Naive thymus-derived CD8-positive, alpha-beta T cell (primary cell): ENCODE data around the gene NFIB. TPM values are rescaled to one million over a fixed set of nuclear protein-coding genes. Genes with fewer than 3 reads are reported as not detected.

ENCODE experiments used
- ATAC-seq, 2 donors: fragments of 150-1000 bp; cut with Tn5 transposase in 1 of 2; sonication (Bioruptor Pico), chemical (Tn5 transposase) in 1 of 2; 1 replicate in 1 of 2; 2 replicates in 1 of 2; pipeline ENCODE4 v1.10.0; 2021; ENCODE audit warnings: mild to moderate bottlenecking in 2 of 2, moderate library complexity in 2 of 2
- POLR2A ChIA-PET: fragments of 350-600 bp; sonication (Branson Sonifier 250); formaldehyde crosslinking; loops from one replicate; lab custom pipeline; 2021; ENCODE audit warnings: antibody characterized with exemption; lab: Charles Lee
- DNase-seq, 10 donors: peaks; one replicate each; pipeline versions ENCODE4 v3.0.0 to v3.0.0-alpha.2; 2020 to 2022
- H3K27ac Mint-ChIP-seq, 10 donors: one replicate each; pipeline ENCODE4 v1.8.0; 2020 to 2022; ENCODE audit warnings: mild to moderate bottlenecking in 10 of 10, mixed read lengths in 10 of 10, moderate library complexity in 4 of 10, inconsistent platforms in 1 of 10
- H3K27me3 Mint-ChIP-seq, 5 donors: one replicate each; pipeline ENCODE4 v1.8.0; 2021 to 2022; ENCODE audit warnings: mixed read lengths in 5 of 5
- H3K36me3 Mint-ChIP-seq, 3 donors: one replicate each; pipeline ENCODE4 v1.8.0; 2020 to 2022; ENCODE audit warnings: mixed read lengths in 3 of 3, mild to moderate bottlenecking in 2 of 3, inconsistent platforms in 1 of 3
- H3K4me1 Mint-ChIP-seq, 4 donors: one replicate each; pipeline ENCODE4 v1.8.0; 2021 to 2022; ENCODE audit warnings: mixed read lengths in 4 of 4
- H3K4me3 Mint-ChIP-seq, 10 donors: one replicate each; pipeline ENCODE4 v1.8.0; 2020 to 2022; ENCODE audit warnings: mild to moderate bottlenecking in 10 of 10, mixed read lengths in 10 of 10, moderate library complexity in 6 of 10, inconsistent platforms in 1 of 10
- H3K9me3 Mint-ChIP-seq, 9 donors: one replicate each; pipeline ENCODE4 v1.8.0; 2020 to 2022; ENCODE audit warnings: mixed read lengths in 9 of 9, mild to moderate bottlenecking in 3 of 9, inconsistent platforms in 1 of 9, moderate library complexity in 1 of 9
- polyA plus RNA-seq, 3 donors: library from polyadenylated mRNA; unstranded; fragments of 300-500 nt; fragmentation: Illumina TruSeq; gene quantifications; one replicate each; pipeline ENCODE4 v1.2.3, GENCODE V29; 2021
- total RNA-seq, 8 experiments: library from RNA in 2 of 8; stranded (reverse) in 2 of 8; gene quantifications; one replicate each; pipeline ENCODE4 v1.2.3 and lab custom pipeline; 2021 to 2026

NFIB gene
- total RNA-seq (not detected), polyA plus RNA-seq (under 1 TPM in 1 of 3 donors, not detected in 2; 0.22 TPM), total RNA-seq (lab: John Stamatoyannopoulos, UW) (0 to 0.26 (median 0.03) reads per million in 6 experiments)

DNA sequence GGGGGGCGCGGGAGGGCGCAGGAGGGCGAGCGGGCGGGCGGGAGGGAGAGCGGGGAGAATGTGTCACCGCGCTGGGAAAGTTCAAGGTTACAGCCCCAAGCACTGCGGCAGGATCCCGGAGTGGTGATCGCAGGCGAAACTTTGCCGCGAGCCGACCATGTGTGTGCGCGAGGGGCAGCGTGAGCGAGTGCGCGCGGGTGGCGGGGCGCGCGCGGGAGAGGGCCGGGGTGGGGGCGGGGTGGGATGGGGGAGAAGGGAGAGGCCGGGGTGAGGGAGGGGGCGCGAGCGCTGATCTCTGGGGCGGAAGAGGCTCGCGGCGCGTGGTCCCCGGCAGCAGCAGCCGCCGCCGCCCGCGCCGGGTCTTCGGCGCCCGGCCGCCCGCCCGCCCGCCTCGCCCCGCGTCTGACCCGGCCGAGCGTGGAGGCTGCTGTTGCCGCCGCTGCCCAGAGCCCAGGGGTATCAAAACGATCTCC lies at the start of gene NFIB:
TSS of gene NFIB (minus strand) at position 191 of the 473 bp plus-strand sequence. CDS start 630 bp downstream, outside the sequence.
- peaks cover 8 to 23% (median 20%) of the 10 kb centered on the region in 4 donors for H3K4me1 Mint-ChIP-seq
- peaks cover 0 to 15% (median 0%) of the 10 kb centered on the region in 9 donors for H3K9me3 Mint-ChIP-seq
- DNase-seq (peak in 1 of 10 donors; percentile 4), ATAC-seq (peak; percentile 14 to 28)
- peaks cover 0 to 13% (median 2%) of the 10 kb centered on the region in 3 donors for H3K36me3 Mint-ChIP-seq
- POLR2A ChIA-PET, result no interaction called here
- H3K27ac Mint-ChIP-seq, result peak within 1 kb of the TSS in 2 of 10 donors; percentile 75 to 76
- H3K4me3 Mint-ChIP-seq, result peak within 1 kb of the TSS; percentile 67 to 89 (median 84)
- H3K27me3 Mint-ChIP-seq, result peaks cover 35 to 67% (median 53%) of the 10 kb centered on the region in 5 donors

DNA sequence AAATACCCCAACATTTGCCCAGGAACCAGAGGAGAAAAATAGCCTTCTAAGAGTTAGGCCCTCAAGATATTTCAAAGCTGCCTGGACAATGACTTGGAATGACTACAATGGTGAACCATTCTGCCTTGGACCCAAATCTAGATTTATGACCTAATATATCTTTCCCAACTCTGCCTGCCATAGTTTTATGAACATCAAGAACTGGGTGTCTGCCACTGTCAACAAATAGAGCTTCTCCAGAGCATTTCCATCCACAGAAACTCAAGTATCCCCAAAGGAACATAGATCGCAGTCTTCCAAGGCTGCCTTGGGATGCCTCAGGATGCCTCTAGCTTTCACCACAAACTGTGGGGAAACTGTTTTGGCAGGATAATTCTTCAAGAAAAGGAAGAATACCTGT lies 48.2 kb upstream of the NFIB start:
- POLR2A ChIA-PET, result no interaction called here
- H3K27me3 Mint-ChIP-seq, result peaks cover 4 to 21% (median 5%) of the 10 kb centered on the region in 5 donors
- no peak for ATAC-seq
- peaks cover 0 to 4% (median 0%) of the 10 kb centered on the region in 3 donors for H3K36me3 Mint-ChIP-seq
- H3K4me3 Mint-ChIP-seq, result no peak overlapping the region
- peaks cover 0 to 7% (median 2%) of the 10 kb centered on the region in 9 donors for H3K9me3 Mint-ChIP-seq
- H3K4me1 Mint-ChIP-seq, result no peaks in the 10 kb centered on the region
- no peak overlapping the region for H3K27ac Mint-ChIP-seq
- no peak for DNase-seq

DNA sequence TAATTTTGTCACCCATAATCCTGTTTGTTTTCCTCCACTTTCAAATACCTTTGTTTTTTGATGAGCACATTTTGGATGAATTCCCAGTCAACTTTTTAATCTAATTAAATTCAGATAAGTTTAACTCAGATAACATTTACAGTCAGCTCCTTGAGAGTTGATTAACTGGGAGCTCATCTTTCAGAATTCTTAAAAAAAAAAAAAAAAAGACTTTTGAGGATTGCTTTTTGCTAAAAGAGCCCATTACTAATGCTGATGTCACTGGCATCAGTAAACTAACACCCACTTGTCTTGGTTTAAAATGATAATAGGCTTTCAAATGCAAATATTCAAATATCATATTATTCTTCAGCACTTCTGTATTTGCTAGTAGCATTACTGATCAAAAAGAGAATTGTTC lies 47.1 kb upstream of the NFIB start:
- peaks cover 0 to 22% (median 4%) of the 10 kb centered on the region in 5 donors for H3K27me3 Mint-ChIP-seq
- H3K4me3 Mint-ChIP-seq, result no peak overlapping the region
- no peaks in the 10 kb centered on the region for H3K36me3 Mint-ChIP-seq
- no peak for ATAC-seq
- H3K4me1 Mint-ChIP-seq, result no peaks in the 10 kb centered on the region
- DNase-seq, result no peak
- POLR2A ChIA-PET, result no interaction called here
- H3K9me3 Mint-ChIP-seq, result no peaks in the 10 kb centered on the region
- H3K27ac Mint-ChIP-seq, result no peak overlapping the region

DNA sequence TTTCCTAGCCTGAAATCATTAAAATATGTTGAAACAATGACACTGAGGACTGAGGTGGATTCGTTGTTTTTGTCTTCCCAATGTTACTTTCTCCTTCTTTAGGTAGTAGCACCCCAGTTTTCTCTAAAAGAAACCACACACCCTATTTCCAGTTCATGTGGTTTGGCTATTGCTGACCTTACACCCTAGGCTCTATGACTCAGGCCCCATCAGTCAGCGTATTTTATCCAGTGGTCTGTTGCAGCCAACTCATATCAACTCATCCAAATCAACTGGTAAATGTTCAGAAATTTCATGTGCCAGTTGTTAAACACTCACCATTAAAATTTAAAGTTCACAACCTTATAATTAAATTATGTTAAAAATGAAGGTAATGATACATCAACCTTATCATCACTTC lies 44.6 kb upstream of the NFIB start:
- Mint-ChIP-seq H3K4me3 (no peak overlapping the region), H3K27ac (no peak overlapping the region), H3K36me3 (no peaks in the 10 kb centered on the region), H3K9me3 (no peaks in the 10 kb centered on the region), H3K27me3 (peaks cover 7 to 16% (median 13%) of the 10 kb centered on the region in 5 donors), H3K4me1 (peaks cover 0 to 4% (median 1%) of the 10 kb centered on the region in 4 donors)
- POLR2A ChIA-PET, result no interaction called here
- ATAC-seq (no peak), DNase-seq (no peak)

DNA sequence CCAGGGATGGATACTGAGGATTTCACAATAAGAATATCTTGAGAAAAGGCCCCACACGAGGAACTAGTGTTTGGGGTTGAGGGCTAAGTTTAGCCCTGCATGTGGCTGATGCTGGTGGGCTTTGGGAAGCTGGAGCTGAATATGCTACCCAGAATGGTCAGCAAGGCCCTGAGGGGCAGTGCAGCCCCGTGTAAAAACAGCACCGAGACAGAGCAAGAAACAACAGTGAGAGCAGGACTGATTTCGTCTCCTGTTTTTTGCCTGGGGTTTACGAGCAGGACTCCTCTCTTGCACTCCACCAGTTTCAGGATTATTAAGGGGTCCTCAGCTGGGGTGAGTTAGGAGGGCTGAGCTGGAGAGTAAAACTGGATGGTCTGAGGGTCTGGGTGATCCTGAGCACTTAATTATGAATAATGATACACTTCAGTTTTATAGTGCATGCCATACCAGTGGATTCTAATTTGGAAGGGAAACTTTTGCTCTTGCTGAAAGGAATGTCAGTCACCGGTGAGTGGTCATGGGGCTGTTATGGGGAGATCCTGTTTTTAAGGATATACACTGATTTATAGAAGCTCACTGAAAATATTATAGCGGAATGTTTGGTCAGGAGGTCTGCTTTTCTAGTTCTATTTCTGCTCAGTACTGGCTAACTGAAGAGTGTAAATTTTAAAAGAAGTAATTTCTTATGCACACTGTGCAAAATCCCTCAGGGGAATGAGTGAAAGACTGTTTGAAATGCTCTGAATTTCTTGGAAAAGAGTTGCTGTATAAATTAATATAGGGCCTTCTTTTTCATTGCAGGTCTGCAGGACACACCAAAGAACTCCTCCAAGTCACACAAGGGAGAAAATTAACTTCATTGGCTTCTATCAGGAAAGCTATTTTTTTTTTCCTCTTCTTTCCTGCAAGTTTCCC lies 42.7 kb upstream of the NFIB start:
- POLR2A ChIA-PET, result no interaction called here
- Mint-ChIP-seq H3K27ac (no peak overlapping the region), H3K27me3 (peaks cover 11 to 34% (median 28%) of the 10 kb centered on the region in 5 donors)

DNA sequence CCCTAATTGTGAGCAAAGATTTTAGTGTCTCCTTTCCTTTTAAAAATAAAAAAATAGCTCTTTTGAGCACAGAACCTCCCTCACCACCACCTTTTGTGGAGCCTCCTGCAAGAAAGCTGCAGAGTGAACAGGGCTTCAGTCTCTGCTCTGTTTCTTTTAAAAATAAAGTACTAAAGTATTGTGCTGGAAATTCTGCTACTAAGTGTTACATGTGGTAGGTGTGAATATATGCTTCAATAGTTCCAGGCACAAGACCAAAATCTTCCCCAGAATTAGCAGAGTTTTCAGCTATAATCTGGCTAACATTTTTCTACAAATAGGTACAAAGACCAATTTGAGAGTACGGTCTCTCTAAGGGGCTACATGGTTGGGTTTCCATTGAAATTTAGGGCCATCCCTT lies 40.3 kb upstream of the NFIB start:
- POLR2A ChIA-PET, result no interaction called here
- H3K27me3 Mint-ChIP-seq, result peaks cover 11 to 57% (median 44%) of the 10 kb centered on the region in 5 donors
- ATAC-seq, result no peak
- no peak overlapping the region for H3K27ac Mint-ChIP-seq
- H3K36me3 Mint-ChIP-seq, result no peaks in the 10 kb centered on the region
- no peak for DNase-seq
- H3K4me3 Mint-ChIP-seq, result no peak overlapping the region
- H3K4me1 Mint-ChIP-seq, result peaks cover 0 to 11% (median 8%) of the 10 kb centered on the region in 4 donors
- no peaks in the 10 kb centered on the region for H3K9me3 Mint-ChIP-seq

More for the DNA sequence above, 42.7 kb upstream of the NFIB start:
- ATAC-seq, result no peak
- Mint-ChIP-seq H3K36me3 (no peaks in the 10 kb centered on the region), H3K4me3 (no peak overlapping the region), H3K9me3 (no peaks in the 10 kb centered on the region), H3K4me1 (peaks cover 0 to 5% (median 2%) of the 10 kb centered on the region in 4 donors)
- no peak for DNase-seq

DNA sequence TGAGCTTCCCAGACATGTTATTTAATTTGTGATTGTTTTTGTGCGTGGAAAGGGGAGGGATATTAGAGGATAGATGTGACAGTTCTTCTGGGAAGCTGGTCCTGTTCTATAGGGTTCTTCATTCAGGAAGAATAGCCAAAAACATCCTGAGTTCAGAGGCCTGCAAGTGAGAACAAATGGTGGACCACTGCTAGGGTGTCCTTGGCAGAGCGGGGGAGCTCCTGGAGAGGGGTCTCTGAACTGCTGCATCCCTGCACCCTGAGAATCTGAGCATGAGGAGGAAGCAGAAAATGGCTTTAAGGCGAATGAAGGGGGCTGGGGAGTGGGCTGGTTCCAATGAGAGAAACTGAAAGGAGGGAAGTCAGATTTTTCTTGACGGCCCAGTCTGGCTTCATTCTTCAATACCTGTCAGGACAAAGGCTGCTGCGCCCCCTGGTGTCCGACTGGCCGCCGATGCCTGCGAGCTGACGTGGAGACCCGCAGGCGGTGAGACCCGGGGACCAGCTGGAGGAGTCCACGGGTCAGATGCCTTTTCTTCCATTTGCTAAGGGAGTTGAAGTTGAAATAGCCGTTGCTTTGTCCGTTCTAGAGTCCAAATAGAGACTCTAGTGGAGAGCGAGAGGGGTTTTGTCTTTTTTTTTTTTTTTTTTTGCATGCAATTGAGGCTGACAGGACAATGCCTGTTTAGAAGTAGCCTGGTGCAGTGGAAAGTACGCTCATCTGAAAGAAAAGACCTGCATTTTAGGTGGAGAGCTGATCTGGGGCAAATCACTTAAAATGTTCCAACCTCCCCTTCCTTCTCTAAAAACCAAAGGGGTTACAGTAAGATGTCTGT lies 39.5 kb upstream of the NFIB start:
- H3K36me3 Mint-ChIP-seq, result no peaks in the 10 kb centered on the region
- H3K4me1 Mint-ChIP-seq, result peaks cover 0 to 16% (median 13%) of the 10 kb centered on the region in 4 donors
- no peak overlapping the region for H3K4me3 Mint-ChIP-seq
- peak in 1 of 2 donors; percentile 23 for ATAC-seq
- peaks cover 11 to 64% (median 49%) of the 10 kb centered on the region in 5 donors for H3K27me3 Mint-ChIP-seq
- peak; percentile 8 to 76 (median 38) for DNase-seq
- POLR2A ChIA-PET, result no interaction called here
- no peaks in the 10 kb centered on the region for H3K9me3 Mint-ChIP-seq
- no peak overlapping the region for H3K27ac Mint-ChIP-seq

DNA sequence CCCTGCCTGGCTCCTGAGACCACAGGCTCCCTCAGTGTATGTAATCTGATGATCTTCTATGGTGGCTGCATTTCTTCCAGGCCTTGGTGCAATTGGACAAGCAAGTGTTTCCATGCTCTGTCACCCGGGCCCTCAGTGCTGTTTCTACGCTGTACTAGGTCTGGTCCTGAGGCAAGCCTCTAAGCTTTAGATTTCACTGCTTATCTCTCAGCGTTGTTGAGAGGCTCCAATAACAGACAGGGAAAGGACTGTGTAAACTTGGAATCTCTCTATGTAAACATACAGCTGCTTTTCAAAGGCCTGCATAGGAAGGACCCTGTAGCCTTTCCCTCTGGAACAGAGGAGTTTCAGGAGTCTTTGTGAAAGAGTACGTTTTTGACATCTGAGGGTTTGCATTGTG lies 38.6 kb upstream of the NFIB start:
- H3K9me3 Mint-ChIP-seq, result no peaks in the 10 kb centered on the region
- peaks cover 5 to 73% (median 53%) of the 10 kb centered on the region in 5 donors for H3K27me3 Mint-ChIP-seq
- POLR2A ChIA-PET, result no interaction called here
- no peak overlapping the region for H3K27ac Mint-ChIP-seq
- DNase-seq, result no peak
- no peak for ATAC-seq
- peaks cover 0 to 21% (median 15%) of the 10 kb centered on the region in 4 donors for H3K4me1 Mint-ChIP-seq
- no peaks in the 10 kb centered on the region for H3K36me3 Mint-ChIP-seq
- no peak overlapping the region for H3K4me3 Mint-ChIP-seq

DNA sequence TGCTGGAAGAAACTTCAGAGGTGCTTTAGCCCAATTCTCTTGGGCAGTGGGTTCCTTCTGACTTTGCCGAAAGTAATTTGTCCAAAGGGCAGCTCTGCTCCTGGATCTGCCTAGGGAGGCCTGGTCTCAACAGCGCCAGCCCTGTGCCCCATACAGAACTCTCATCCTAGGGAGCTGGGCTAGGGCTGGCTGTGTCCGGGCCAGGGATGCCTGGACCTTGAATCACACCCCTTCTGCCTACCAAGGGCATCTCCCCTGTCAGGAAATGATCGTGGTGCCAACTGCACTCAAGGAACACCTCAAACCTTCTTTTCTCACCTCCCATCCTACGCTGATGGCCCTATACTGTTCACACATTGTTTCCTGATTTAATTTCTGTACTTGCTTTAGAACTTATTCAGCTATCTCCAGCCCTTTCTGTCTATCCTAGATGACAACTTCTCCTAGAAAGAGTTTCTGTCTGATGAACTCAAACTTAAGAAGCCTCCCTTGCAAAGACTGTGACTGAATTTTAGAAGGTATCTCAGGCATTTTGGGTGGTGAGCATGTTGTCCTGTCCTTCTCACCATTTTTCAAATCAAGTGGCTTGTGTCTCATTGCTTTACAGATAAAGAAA lies 37.4 kb upstream of the NFIB start:
- DNase-seq, result no peak
- H3K4me1 Mint-ChIP-seq, result peaks cover 0 to 22% (median 18%) of the 10 kb centered on the region in 4 donors
- no peaks in the 10 kb centered on the region for H3K9me3 Mint-ChIP-seq
- H3K4me3 Mint-ChIP-seq, result no peak overlapping the region
- POLR2A ChIA-PET, result no interaction called here
- peaks cover 0 to 78% (median 58%) of the 10 kb centered on the region in 5 donors for H3K27me3 Mint-ChIP-seq
- no peaks in the 10 kb centered on the region for H3K36me3 Mint-ChIP-seq
- no peak for ATAC-seq
- H3K27ac Mint-ChIP-seq, result no peak overlapping the region

DNA sequence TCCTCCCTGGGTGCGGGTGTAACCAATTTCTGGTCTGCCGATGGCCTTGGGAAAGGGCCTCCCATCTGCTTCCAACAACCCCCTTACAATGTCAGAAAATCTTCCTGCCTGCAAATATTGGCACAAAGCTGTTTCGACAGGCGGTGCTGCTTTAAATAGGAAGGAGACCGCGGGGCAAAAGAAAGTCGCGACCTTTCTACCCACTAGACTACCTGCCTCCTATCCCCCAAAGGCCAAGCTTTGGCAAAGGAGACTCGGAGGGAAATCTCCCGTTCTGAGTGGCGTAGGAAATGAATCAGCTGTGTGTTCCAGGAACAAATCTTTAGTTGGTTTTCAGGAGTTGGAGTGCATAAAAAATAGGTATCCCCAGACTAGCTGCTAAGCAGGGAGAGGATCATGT lies 36.8 kb upstream of the NFIB start:
- DNase-seq, result no peak
- ATAC-seq, result no peak
- H3K4me3 Mint-ChIP-seq, result no peak overlapping the region
- peaks cover 0 to 78% (median 58%) of the 10 kb centered on the region in 5 donors for H3K27me3 Mint-ChIP-seq
- POLR2A ChIA-PET, result no interaction called here
- no peaks in the 10 kb centered on the region for H3K9me3 Mint-ChIP-seq
- no peaks in the 10 kb centered on the region for H3K36me3 Mint-ChIP-seq
- H3K27ac Mint-ChIP-seq, result no peak overlapping the region
- H3K4me1 Mint-ChIP-seq, result peaks cover under 1 to 22% (median 18%) of the 10 kb centered on the region in 4 donors

DNA sequence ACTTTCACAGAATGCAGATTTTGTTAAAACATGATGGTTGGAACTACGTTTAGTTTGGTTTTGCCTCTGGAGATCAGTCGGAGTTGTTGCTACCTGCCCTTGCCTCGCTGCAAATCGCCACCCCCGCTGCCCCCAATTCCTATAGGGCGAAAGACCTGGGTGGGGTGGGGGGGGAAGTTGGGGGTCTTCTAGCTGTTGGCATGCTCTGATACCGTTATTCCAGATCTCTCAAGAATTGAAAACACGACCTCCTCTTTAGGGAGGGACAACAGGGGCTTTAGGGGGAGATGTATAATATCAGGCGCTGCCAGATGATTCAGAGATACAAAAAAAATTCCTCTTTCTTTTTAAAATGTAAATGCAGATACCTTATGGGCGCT lies 36.4 kb upstream of the NFIB start:
- ATAC-seq (no peak), DNase-seq (no peak)
- H3K4me1 Mint-ChIP-seq, result peaks cover 2 to 24% (median 18%) of the 10 kb centered on the region in 4 donors
- H3K36me3 Mint-ChIP-seq, result no peaks in the 10 kb centered on the region
- no peaks in the 10 kb centered on the region for H3K9me3 Mint-ChIP-seq
- H3K27me3 Mint-ChIP-seq, result peaks cover 0 to 78% (median 58%) of the 10 kb centered on the region in 5 donors
- no peak overlapping the region for H3K27ac Mint-ChIP-seq
- peak overlapping the region in 1 of 10 donors; percentile 0 for H3K4me3 Mint-ChIP-seq
- POLR2A ChIA-PET, result no interaction called here
